GM18907 (cell line): ENCODE data around the gene FYB1.

Experiments used
- ATAC-seq: cut with Tn5 transposase; IDR thresholded peaks from one replicate; pipeline ENCODE4 v1.9.1; 2021; ENCODE audit warnings: mild to moderate bottlenecking, moderate library complexity; ENCODE audit not compliant: unreplicated experiment

FYB1 gene

GRCh38 chr5:39164529-39165402 lies 54.6 kb downstream of the FYB1 start:
- peak; percentile 85 for ATAC-seq

- peak; percentile 42 for ATAC-seq
Observed at GRCh38 chr5:39164016-39164415, 55.3 kb downstream of the FYB1 start.

DNA sequence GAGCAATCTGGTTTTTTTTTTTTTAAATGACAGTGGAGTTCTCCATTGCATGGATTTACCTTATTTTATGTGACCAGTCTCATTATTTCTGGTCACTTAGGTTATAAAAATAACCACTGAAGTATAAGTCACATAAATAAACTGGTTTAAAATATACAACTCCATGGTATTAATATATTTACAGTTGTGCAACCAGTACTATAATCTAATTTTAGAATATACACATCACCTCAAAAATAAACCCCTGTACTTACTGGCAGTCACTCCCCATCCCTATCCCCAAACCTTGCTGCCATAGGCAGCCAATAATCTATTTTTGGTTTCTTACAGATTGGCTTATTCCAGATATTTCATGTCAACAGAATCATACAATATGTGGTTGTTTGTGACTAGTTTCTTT lies 57.8 kb downstream of the FYB1 start:
- ATAC-seq = no peak

DNA sequence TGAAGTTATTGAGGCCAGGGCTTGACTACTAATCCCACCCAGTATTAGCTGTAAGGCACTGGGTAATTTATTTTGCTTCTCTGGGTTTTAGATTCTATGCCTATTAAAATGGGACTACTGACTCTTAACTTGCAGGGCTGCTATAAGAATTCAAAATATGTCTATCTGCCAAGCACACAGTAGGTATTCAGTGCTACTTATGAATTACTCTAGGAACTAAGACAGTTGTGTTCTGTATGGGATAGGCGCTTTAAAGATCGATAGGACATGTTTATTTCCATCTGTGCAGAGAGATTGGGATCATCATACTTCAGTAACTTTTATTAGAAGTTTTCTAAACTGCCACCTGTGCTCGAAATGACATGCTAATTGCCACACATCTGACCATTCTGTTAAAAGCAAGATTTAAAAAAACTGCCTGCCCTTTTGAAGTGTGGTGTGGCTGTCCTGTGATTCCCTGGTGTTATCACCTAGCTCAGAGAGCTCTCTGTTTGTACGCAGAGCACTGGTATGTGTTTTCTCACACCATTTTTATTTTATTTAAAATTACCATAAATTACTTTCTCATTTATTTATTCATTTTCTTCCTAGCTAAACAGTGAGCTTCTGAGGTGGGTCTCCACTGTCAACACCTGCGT lies 58.7 kb downstream of the FYB1 start:
- no peak for ATAC-seq

- ATAC-seq = no peak
Observed at GRCh38 chr5:39159811-39160490, 59.4 kb downstream of the FYB1 start.

DNA sequence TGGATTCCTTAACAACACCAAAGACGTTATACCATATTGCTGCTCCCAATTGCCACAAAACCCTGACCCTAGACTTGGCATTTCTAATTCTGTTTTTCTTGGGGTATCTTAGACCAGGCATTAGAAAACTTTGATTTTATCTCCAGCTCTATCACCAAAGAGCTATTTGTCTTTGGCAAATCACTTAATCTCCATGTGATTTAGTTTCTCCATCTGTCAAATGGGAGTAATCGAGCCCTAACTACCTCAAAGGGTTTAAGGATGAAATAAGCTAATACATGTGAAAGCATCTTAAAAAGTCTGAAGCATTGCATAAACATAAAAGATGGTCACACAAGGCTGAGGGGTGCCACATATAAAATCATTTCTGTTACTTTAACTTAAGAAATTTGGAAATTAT lies 60.6 kb downstream of the FYB1 start:
- no peak for ATAC-seq

- ATAC-seq = no peak
Observed at GRCh38 chr5:39158127-39158593, 61.2 kb downstream of the FYB1 start.

DNA sequence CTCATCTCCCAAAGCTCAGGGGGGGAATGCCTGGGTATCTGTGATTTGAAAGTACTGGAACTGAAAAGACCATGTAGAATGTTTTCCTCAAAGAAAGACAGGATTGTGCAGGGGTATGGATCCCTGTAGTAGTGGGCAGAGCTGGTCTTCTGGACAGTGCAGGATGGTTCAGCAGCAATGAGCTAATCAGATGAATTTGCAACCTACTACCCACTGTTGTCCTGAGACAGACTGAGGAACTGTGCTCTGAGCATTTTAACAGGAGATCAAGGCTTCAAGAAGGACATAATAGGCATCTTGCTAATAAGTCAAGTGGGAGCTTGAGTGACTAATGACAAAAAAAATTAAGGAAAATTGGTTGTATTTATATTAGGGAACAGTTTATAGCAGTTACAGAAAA lies 61.7 kb downstream of the FYB1 start:
- ATAC-seq = no peak

- no peak for ATAC-seq
Observed at GRCh38 chr5:39156082-39156481, 63.3 kb downstream of the FYB1 start.

DNA sequence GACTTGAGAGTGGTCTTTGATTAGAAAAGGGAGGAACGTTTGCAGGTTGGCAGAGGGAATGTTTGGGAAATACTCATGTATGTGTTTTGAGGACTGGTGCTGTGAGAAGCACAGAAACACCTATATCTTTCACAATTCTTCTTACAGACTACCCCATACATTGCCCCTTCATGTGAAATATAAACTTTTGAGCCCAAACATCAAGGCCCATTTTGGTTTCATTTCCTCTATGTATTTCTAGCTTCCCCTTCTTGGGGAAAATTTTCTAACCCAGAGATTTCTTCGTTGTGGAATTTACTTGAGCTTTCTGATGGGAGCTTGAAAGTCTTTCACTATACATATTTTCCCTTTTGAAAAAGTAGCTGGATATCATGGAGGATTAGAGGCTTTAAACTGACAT lies 67.6 kb downstream of the FYB1 start:
- no peak for ATAC-seq

- ATAC-seq = no peak
Observed at GRCh38 chr5:39149966-39150365, 69.4 kb downstream of the FYB1 start.

- ATAC-seq = no peak
Observed at GRCh38 chr5:39148983-39149534, 70.3 kb downstream of the FYB1 start.

GRCh38 chr5:39146831-39147540 lies 72.4 kb downstream of the FYB1 start:
- ATAC-seq = no peak

GRCh38 chr5:39143151-39143860 lies 76.1 kb downstream of the FYB1 start:
- ATAC-seq = no peak

DNA sequence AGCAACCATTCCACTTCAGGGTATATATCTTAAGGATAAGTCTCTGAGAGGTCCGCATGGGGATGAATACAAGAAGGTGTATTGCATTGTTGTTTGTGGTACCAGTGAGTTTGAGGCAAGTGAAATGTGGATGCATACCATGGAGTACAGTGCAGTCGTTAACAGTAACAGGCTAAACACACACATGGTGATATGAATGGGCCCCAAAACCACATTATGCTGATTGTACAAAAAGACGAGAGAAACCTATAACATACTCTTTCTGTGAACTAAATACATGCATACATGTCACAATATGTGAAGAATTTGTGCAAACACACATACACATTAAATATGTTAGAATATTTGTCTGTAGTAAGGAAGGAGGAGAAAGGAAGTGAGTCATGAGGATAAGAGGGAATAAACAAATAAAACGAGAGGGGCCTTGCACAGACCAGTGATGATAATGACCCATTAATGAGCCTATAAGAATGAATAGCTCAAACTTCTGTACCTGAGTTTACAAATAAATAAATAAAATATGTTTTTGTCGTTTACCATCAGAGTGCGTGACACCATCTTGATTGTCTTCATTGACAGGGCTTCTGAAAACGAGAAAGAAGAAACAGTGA lies 78.7 kb downstream of the FYB1 start:
- ATAC-seq = no peak

DNA sequence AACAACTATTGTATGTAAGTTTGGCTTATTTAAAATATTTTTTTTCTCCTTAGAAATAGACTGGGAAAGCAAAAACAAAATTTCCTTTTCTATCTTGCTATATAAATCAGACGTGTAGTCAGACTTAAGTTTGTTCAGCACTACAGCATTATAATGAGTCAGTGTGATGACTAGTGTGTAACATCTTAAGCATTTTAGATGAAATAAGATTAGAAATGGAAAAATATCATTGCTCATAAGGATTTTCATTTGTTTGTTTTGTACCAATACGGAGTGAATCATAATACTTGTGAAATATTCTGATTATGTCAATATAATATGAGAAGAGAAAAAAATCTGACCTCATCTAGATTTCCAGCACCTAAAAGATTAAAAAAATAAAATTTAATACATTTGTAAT lies 80.5 kb downstream of the FYB1 start:
- ATAC-seq = no peak

GRCh38 chr5:39137819-39138451 lies 81.4 kb downstream of the FYB1 start:
- no peak for ATAC-seq

DNA sequence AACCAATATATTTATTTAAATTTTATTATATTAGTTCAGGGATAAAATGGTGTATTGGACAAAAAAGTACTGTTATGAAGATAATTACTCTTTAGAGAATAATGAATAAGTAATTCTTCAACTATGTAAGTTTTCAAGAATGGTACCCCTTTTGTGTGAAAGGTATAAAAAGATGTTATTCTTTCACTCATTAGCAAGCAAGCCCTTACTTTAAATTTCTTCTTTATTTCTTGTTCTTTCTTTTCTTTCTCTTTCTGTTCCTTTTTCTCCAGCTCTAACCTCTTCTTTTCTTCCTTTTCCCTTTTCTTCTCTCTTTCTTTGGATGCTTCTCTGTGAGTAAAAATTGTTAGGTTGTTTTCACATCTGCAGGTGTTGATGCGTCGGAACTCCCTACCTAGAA lies 82.0 kb downstream of the FYB1 start:
- no peak for ATAC-seq

DNA sequence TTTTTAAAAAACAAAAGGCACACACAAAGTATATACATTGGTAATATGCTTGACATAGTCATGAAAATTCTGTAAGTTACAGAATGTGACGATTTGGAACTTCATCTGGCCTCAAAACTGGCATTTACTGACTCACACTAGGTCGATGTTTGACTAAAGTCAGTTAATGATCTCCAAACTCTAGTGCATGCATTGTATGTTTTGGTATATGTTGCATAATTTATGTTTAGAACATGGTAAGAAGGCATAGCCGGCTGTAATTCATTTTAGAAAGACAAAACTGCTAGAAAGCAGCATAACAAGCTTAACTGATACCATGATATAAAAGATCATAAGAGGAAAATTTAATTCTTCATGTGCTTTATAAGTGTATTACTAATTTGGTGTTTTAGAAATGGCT lies 86.6 kb downstream of the FYB1 start:
- no peak for ATAC-seq
